Forelimb muscle (tissue), 1 donor: Measurements from ENCODE around the gene INSYN1. TPM values are rescaled to one million over a fixed set of nuclear protein-coding genes. Genes with fewer than 3 reads are reported as not detected.
"Not testable (repeated sequence)": the region's sequence is repeated elsewhere in the genome, so short reads cannot be mapped to it uniquely, and the experiment has no call there.

Source experiments
- DNase-seq: peaks from one replicate; pipeline ENCODE4 v3.0.0-alpha.2; 2013; ENCODE audit warnings: low read depth
- polyA plus RNA-seq: library from polyadenylated mRNA; unstranded; fragments of 120-200 nt; gene quantifications from one replicate; pipeline ENCODE4 v1.2.1, GENCODE V29; 2013; ENCODE audit not compliant: insufficient read length

The INSYN1 gene
- polyA plus RNA-seq, 1 donor = 5.2 TPM

DNA sequence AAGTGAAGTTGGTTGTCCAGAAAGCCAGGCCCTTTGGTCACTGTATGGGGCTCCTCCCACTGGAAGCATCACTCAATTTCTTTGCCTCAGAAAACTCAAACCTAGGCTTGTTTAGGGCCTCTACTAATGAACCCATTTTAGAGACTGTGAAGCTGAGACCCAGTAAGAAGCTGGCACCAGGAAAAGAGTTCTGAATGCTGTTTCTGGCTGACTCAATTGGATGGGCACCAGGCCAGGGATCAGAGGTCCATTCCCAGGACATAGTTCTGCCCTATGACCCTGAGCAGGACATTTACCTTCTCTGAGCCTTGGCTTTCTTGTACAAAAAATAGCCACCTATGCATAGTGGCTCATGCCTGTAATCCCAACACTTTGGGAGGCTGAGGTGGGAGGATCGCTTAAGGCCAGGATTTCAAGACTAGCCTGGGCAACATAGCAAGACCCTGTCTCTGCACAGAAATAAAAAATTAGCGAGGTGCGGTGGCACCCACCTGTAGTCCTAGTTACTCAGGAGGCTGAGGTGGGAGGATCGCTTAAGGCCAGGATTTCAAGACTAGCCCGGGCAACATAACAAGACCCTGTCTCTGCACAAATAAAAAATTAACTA is 38.4 kb downstream of the INSYN1 start:
- no peak for DNase-seq

DNA sequence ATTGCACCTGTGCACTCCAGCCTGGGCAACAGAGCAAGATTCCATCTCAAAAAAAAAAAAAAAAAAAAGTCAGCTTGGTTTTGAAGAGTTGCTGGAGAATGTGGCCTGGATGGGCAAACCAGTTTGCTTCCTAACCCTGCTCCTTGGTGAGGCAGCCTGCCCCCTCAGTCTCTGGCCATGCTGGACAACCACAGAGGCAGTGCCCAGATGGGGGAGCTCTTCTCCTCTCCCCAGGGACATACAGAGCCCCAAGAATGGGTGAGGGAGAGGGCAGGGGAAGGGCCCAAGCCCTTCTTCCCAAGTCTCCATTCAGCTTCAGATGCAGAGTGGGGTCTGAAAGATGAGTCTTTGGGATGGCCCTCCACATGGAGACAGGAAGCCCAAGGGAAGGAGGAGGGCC is 41.0 kb downstream of the INSYN1 start:
- no peak for DNase-seq

- no peak for DNase-seq
Observed at GRCh38 chr15:73711526-73711925, 41.6 kb downstream of the INSYN1 start.

- no peak for DNase-seq
Observed at GRCh38 chr15:73710321-73710720, 42.8 kb downstream of the INSYN1 start.

DNA sequence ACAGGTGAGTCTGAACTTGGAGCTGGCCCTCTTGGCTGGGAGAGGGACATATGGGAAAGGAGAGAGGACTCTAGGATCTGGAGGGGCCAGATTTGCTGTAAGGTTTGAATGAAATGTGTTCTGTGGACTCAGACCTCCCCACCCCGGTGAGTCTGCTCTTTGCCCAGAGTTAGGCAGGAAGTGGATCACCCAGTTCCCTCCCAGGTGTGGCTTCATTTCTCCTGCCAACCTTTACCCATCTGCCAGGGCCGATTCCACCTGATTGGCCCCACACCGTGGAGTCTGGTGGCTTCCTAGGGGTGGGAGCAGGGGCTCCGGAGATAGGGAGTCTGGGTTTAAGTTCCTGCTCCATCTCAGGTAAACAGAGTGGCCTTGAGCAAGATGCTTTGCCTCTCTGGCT is 43.5 kb downstream of the INSYN1 start:
- no peak for DNase-seq

DNA sequence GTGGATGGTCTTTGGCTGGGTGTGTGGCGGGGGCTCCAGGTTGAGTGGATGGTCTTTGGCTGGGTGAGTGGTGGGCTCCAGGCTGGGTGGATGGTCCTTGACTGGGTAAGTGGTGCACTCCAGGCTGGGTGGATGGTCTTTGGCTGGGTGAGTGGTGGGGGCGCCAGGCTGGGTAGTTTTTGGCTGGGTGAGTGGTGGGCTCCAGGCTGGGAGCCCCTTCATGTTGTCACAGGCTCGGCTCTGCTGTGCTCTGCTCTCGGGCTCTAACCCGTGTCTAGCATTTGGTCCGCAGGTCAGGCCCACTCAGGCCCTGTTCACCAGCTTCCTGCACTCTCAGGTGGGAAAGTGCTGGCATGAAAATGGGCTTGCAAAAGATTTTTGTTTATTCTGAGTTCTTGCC is 43.9 kb downstream of the INSYN1 start:
- DNase-seq = no peak

DNA sequence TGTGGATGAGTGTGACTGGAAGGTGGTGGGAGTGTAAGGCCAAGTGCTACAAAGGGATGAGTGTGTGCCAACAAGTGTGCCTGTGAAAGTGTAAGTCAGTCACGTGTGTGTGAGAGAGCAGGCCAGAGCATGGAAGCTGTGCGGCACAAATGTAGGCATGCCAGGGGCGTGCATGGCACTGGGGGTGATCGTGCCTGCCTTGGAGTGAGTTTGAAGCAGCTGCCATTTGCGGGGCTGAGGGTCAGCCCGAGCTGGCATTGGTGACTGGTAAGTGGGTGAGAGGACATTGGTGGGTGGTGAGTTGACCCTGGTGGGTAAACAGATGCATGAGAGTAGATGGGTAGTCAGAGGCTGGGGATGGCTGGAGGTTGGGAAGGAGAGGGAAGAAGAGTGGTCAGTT is 44.5 kb downstream of the INSYN1 start:
- no peak for DNase-seq

DNA sequence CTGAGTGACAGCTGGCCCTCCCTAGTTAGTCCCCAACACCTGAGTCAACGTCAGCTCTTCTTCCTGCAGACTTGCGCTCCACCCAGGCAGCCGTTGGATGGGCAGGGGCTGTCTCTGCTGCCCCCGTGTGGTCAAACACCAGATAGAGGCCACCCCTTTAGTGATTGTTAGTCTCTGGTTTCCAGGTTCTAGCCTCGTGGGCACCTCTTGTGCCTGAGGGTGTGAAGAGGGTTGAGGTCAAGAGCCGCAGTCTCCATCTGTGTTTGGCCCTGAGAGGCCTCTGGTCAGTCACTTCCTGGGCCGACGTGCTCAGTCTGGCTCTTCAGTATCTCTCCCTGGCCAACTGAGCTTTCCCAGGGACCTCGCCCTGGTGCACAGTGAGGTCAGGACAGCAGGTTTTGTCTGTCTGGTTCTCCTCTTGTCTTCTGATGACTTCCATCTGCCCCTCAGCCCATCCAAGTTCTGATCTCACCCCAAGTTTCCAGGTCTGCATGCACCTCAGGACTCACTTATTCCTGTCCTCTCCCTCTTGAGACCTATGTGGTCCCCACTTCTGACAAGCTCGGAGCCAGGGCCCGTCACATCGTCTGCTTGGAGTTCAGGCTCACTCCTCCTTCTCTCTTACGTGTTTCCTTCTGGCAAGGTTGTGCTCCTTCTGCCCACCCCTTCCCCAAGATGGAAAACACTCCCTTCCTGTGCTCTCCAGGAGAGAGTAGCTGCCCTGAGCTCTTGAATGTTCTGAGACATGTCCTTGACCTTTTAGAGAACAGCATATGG is 48.1 kb downstream of the INSYN1 start:
- no peak for DNase-seq

GRCh38 chr15:73704142-73704868 is 48.8 kb downstream of the INSYN1 start:
- not testable (repeated sequence) for DNase-seq

- DNase-seq = not testable (repeated sequence)
Observed at GRCh38 chr15:73703601-73704000, 49.5 kb downstream of the INSYN1 start.

DNA sequence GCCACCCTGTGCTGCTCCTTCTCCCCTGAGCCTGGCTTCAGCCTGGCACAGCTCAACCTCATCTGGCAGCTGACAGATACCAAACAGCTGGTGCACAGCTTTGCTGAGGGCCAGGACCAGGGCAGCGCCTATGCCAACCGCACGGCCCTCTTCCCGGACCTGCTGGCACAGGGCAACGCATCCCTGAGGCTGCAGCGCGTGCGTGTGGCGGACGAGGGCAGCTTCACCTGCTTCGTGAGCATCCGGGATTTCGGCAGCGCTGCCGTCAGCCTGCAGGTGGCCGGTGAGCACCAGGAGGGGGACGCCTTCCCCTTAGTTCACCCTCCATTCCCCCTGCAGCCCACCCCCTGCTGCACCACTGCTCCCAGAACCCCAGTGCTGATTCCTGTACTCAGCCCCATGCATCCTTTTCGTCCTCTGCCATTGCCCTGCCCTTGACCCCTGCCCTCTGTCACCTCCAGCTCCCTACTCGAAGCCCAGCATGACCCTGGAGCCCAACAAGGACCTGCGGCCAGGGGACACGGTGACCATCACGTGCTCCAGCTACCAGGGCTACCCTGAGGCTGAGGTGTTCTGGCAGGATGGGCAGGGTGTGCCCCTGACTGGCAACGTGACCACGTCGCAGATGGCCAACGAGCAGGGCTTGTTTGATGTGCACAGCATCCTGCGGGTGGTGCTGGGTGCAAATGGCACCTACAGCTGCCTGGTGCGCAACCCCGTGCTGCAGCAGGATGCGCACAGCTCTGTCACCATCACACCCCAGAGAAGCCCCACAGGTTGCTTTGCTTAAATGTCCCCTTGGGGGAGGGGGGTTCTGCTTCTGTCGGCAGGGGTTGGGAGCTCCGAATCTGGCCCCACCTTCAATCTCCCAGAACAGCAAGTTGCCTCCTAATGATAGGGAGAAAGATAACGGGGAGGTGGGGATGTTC is 50.6 kb downstream of the INSYN1 start:
- DNase-seq = not testable (repeated sequence)

DNA sequence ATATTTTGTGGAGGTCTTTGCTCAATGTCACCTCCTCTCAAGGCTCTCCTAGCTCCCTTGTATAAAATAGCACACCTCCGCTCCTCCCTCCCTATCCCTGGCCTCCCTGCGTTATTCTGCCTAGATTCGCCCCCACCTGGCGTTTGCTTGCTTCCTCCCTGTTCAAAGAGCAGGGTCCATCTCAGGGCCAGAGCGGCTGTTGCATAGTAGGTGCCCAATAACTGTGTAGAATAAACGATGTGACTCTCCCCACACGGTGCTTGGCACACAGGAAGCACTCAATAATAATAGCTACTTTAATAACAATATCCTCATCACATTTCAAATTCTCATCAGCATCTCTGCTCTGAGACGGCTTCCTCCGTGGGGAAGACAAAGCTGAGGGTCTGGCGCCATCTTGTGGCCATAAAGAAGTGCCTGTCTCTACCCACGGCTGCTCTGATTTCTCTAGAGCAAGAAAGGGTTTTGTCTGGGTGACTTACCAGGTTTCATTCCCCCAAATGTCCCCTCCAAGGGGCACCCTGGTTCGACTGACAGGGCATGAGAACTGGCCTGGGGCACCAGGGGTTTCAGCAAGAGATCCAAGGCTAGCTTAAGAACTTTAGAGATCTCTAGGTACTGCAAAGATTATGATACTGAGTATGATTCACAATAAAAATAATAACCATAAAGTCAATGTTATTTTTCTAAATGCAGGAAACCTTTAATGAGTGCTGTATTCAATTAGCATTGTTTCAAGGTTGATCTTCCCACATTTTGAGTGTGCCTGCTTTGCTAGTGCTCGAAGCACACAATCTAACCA is 52.9 kb downstream of the INSYN1 start:
- peak; percentile 54 for DNase-seq

DNA sequence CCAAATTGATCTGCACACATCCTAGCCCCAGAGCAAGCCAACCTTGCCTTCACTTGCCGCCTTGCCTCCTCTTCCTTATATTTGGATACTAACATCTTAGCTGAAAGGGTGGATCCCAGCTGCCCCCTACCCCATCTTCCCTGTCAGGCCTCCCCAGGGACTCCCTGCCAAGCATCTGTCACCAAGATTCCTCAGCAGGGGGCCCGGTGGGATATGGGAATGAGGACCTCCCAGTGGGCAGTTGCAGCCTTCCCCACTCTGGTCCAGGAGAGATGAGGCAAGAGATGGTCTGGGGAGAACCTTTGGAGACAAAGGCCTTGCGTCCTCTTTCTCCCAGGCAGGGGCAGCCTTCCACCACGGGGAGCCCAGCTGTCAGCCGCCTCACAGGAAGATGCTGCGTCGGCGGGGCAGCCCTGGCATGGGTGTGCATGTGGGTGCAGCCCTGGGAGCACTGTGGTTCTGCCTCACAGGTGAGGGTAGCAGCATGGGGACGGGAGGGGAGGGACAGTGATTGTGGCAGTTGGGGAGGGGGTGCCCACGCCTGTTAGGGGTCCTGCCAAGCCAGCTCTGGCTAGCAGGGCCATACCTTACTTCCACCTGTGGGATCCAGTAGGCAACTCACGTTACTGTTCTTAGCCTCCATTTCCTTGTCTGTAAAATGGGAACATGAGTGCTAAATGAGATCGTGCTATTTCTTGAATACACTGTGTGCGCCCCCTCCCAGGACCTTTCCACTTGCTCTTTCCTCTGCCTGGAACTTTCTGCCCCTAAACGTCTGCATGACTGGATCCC is 53.7 kb downstream of the INSYN1 start:
- DNase-seq = no peak

DNA sequence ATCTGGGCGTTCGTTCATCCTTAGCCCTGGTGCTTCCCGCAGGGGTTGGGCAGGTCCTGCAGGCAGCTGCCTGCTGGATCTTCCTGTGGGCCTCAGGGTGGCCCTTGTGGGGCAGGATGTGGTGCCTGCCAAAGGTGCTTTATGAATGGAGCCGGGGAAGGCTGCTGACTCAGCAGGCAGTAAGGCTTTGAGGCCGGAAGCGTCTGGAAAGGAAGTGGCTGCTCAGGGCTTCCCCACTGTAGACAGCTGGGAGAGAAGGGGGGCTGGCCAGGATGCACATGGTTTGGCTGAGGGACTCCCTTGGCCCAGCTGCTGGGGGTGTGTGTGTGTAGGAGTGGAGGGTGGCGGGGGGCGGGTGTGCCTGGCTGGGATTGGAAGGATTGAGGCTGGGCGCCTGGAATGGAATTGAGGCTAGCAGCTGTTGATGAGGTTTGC is 56.1 kb downstream of the INSYN1 start:
- peak; percentile 86 for DNase-seq

GRCh38 chr15:73696641-73697001 is 56.5 kb downstream of the INSYN1 start:
- no peak for DNase-seq

GRCh38 chr15:73695773-73696640 is 57.1 kb downstream of the INSYN1 start:
- no peak for DNase-seq

- no peak for DNase-seq
Observed at GRCh38 chr15:73694419-73694818, 58.7 kb downstream of the INSYN1 start.

DNA sequence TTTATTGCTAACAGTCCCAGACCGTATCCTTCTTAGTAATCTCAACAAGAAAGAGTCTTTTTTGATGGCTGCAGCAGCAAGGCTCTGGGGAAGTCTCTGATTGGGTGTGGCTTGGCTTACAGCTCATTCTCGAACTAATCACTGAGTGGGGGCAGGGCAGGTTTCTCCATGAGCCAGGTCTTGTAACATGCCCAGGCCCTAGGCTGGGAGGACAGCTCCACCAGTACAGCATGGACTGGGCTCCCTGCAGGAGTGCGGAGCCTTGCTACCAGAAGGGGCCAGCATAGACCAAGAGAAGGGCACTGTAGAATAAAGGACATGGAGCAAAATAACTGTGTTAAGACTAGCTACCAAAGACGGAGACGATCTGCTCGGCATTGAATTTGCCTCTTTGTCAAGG is 61.8 kb downstream of the INSYN1 start:
- no peak for DNase-seq

DNA sequence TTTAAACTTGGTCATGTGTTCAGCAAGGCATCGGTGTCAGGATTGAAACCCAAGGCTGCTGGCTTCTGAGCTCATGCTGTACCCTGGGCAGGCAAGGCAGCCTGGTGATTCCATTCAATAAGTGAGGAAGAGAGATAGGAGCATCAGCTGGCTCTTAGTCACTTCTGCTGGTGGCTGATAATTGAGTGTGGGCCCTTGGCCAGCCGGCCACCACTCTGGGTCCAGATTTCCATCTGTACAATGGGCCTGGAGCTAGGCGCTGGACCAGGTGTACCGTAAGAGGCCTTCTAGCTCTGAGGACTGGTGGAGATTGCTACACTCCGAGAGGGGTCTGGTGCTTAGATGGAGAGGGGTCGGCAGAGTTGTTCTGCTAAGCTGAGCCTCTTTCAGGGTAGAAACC is 64.7 kb downstream of the INSYN1 start:
- no peak for DNase-seq
